Limb (tissue), 2 donors: ENCODE measurements around the gene AJM1.

ENCODE experiments used
- DNase-seq, 2 donors: peaks; one replicate each; pipeline ENCODE4 v3.0.0-alpha.2; 2016; ENCODE audit errors: extremely low spot score in 2 of 2

Gene AJM1

GRCh38 chr9:136843801-136844740 is 1.8 kb downstream of the AJM1 start:
- peak in 1 of 2 donors; percentile 76 for DNase-seq

GRCh38 chr9:136844761-136845464 is 2.6 kb downstream of the AJM1 start:
- DNase-seq = no peak

- DNase-seq = no peak
These were observed 3.4 kb downstream of the AJM1 start for GRCh38 chr9:136845465-136846260.

GRCh38 chr9:136846376-136847087 is 4.3 kb downstream of the AJM1 start:
- DNase-seq = no peak

- DNase-seq = peak; percentile 50 to 78
These were observed 5.0 kb downstream of the AJM1 start for GRCh38 chr9:136847088-136847825.

GRCh38 chr9:136847826-136848392 is 5.6 kb downstream of the AJM1 start:
- DNase-seq = peak; percentile 36 to 74

GRCh38 chr9:136848393-136849037 is 6.2 kb downstream of the AJM1 start:
- DNase-seq = no peak

GRCh38 chr9:136849038-136849959 is 7.0 kb downstream of the AJM1 start, which contains the start of gene PHPT1:
Gene PHPT1 (plus strand): TSS chr9:136849409. CDS start chr9:136849431, 22 bp downstream.
- peak; percentile 99 for DNase-seq

GRCh38 chr9:136849960-136850865 is 7.9 kb downstream of the AJM1 start:
- DNase-seq = no peak

GRCh38 chr9:136850866-136851775 is 8.8 kb downstream of the AJM1 start:
- peak in 1 of 2 donors; percentile 34 for DNase-seq

- DNase-seq = peak in 1 of 2 donors; percentile 34
These were observed 9.8 kb downstream of the AJM1 start, which contains the start of gene MAMDC4 for GRCh38 chr9:136851941-136852663. Gene MAMDC4 (plus strand): TSS chr9:136852346. CDS start chr9:136852417, 71 bp downstream.

GRCh38 chr9:136852664-136853595 is 10.7 kb downstream of the AJM1 start:
- DNase-seq = peak in 1 of 2 donors; percentile 36

GRCh38 chr9:136853596-136854112 is 11.4 kb downstream of the AJM1 start:
- no peak for DNase-seq
